ENCODE results near the gene DAAM1. TPM values are rescaled to one million over a fixed set of nuclear protein-coding genes. Genes with fewer than 3 reads are reported as not detected.

Gene DAAM1
- polyA plus RNA-seq, 3 donors, result 3.2 to 6.3 (median 4.4) TPM

DNA sequence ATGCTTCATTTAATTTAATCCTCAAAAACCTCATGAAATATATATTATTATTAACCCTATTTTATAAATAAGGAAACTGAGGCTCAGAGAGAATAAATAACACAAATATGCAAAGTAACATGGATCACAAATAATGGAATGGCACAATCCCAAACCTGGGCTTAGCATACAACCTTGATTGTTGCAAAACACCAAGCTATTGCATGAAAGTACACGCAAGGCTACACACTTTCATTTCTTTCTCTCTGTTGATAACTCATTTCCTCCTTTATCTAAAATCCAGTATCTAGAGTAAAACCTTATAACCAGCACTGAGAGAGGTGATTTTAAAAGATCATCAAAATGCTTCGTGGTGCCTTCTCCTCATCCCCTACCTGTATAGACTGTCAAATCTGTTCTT lies 2.8 kb upstream of the DAAM1 start:
- Histone ChIP-seq H3K4me2 (replicated peaks; ENCODE audit: extremely low read depth, low read length, poor library complexity, severe bottlenecking) (no peak overlapping the region), H3K27ac (ENCODE audit: low read depth in 1 of 2, low read length in 2 of 2) (no peak overlapping the region), H3K9me3 (replicated peaks in 1 of 2; ENCODE audit: control insufficient read depth in 1 of 2, insufficient read depth in 1 of 2, low read length in 2 of 2) (no peaks in the 10 kb centered on the region), H3K4me1 (ENCODE audit: control insufficient read depth in 1 of 2, insufficient read depth in 2 of 2, low read length in 2 of 2) (peaks cover 20 to 25% of the 10 kb centered on the region in 2 donors), H3K79me2 (ENCODE audit: insufficient read depth, low read length) (no peaks in the 10 kb centered on the region), H3K9ac (ENCODE audit: insufficient read depth, low read length, poor library complexity, severe bottlenecking) (no peak overlapping the region), H3K36me3 (replicated peaks in 1 of 2; ENCODE audit: control insufficient read depth in 1 of 2, insufficient read depth in 2 of 2, low read length in 2 of 2) (no peaks in the 10 kb centered on the region), H3K4me3 (replicated peaks in 1 of 3; ENCODE audit: low read depth in 2 of 3, low read length in 3 of 3) (no peak overlapping the region), H3K27me3 (ENCODE audit: control insufficient read depth in 2 of 2, insufficient read depth in 2 of 2, low read length in 2 of 2) (peaks cover 15 to 23% of the 10 kb centered on the region in 2 donors), H4K20me1 (ENCODE audit: insufficient read depth, low read length) (no peaks in the 10 kb centered on the region), H2AFZ (ENCODE audit: insufficient read depth, low read depth, low read length, poor library complexity, severe bottlenecking) (no peak overlapping the region)
- DNase-seq, result no peak
- Mint-ChIP-seq H3K27me3 (ENCODE audit: low read depth in 3 of 3) (peaks cover 19 to 28% (median 19%) of the 10 kb centered on the region in 3 donors), H3K4me3 (no peak overlapping the region), H3K27ac (no peak overlapping the region), H3K9me3 (peaks cover 0 to 2% (median 0%) of the 10 kb centered on the region in 7 donors), H3K36me3 (no peaks in the 10 kb centered on the region), H3K4me1 (peaks cover 21% of the 10 kb centered on the region)
- no CpG with 5 or more reads among the region's 2 CpGs for WGBS (ENCODE audit: insufficient coverage)
- TF ChIP-seq, protein P1, sequence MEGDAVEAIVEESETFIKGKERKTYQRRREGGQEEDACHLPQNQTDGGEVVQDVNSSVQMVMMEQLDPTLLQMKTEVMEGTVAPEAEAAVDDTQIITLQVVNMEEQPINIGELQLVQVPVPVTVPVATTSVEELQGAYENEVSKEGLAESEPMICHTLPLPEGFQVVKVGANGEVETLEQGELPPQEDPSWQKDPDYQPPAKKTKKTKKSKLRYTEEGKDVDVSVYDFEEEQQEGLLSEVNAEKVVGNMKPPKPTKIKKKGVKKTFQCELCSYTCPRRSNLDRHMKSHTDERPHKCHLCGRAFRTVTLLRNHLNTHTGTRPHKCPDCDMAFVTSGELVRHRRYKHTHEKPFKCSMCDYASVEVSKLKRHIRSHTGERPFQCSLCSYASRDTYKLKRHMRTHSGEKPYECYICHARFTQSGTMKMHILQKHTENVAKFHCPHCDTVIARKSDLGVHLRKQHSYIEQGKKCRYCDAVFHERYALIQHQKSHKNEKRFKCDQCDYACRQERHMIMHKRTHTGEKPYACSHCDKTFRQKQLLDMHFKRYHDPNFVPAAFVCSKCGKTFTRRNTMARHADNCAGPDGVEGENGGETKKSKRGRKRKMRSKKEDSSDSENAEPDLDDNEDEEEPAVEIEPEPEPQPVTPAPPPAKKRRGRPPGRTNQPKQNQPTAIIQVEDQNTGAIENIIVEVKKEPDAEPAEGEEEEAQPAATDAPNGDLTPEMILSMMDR (IDR thresholded peaks at IDR 0.05), result no peak
- intact Hi-C loops (cut with micrococcal nuclease), result loop anchor here in 1 of 2 donors (5.0 kb wide), 1 partner anchor 297 kb away; the partner anchor contains the start of genes JKAMP and L3HYPDH

DNA sequence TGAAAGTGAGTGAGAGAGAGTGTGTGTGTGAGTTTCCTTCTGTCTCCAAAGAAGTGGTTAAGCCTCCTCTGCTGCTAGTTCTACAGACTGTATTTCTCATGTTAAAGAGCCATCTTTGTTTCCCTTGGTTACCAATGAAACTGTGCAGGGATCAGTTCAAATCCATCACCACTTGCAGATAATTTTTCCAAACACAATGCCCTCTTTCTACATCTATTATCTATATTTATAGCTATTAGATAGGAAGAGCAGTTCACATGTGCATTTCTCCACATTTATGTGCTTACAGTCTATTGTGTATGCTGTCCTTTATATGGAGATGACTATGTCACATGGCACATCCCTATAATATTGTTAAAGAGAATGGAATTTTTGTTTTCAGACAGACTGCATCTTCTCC lies 2.2 kb upstream of the DAAM1 start:
- H3K4me3 Mint-ChIP-seq, result no peak overlapping the region

More for the DNA sequence above, 2.2 kb upstream of the DAAM1 start:
- Histone ChIP-seq H4K20me1 (ENCODE audit: insufficient read depth, low read length) (no peaks in the 10 kb centered on the region), H3K79me2 (ENCODE audit: insufficient read depth, low read length) (no peaks in the 10 kb centered on the region), H3K36me3 (replicated peaks in 1 of 2; ENCODE audit: control insufficient read depth in 1 of 2, insufficient read depth in 2 of 2, low read length in 2 of 2) (no peaks in the 10 kb centered on the region), H3K9me3 (replicated peaks in 1 of 2; ENCODE audit: control insufficient read depth in 1 of 2, insufficient read depth in 1 of 2, low read length in 2 of 2) (no peaks in the 10 kb centered on the region), H3K4me2 (replicated peaks; ENCODE audit: extremely low read depth, low read length, poor library complexity, severe bottlenecking) (no peak overlapping the region), H3K27ac (ENCODE audit: low read depth in 1 of 2, low read length in 2 of 2) (no peak overlapping the region), H3K9ac (ENCODE audit: insufficient read depth, low read length, poor library complexity, severe bottlenecking) (no peak overlapping the region), H3K4me1 (ENCODE audit: control insufficient read depth in 1 of 2, insufficient read depth in 2 of 2, low read length in 2 of 2) (peaks cover 21 to 26% of the 10 kb centered on the region in 2 donors), H2AFZ (ENCODE audit: insufficient read depth, low read depth, low read length, poor library complexity, severe bottlenecking) (no peak overlapping the region), H3K4me3 (replicated peaks in 1 of 3; ENCODE audit: low read depth in 2 of 3, low read length in 3 of 3) (no peak overlapping the region), H3K27me3 (ENCODE audit: control insufficient read depth in 2 of 2, insufficient read depth in 2 of 2, low read length in 2 of 2) (peaks cover 15 to 23% of the 10 kb centered on the region in 2 donors)
- intact Hi-C loops (cut with micrococcal nuclease), result loop anchor here in 1 of 2 donors (5.0 kb wide), 1 partner anchor 296 kb away; the partner anchor contains the start of genes JKAMP and L3HYPDH
- DNase-seq, result no peak
- Mint-ChIP-seq H3K27ac (no peak overlapping the region), H3K9me3 (peaks cover 0 to 2% (median 0%) of the 10 kb centered on the region in 7 donors), H3K4me1 (peaks cover 21% of the 10 kb centered on the region), H3K27me3 (ENCODE audit: low read depth in 3 of 3) (peaks cover 17 to 28% (median 19%) of the 10 kb centered on the region in 3 donors), H3K36me3 (no peaks in the 10 kb centered on the region)
- TF ChIP-seq, protein P1 (IDR thresholded peaks at IDR 0.05), result no peak
